GM23338 (cell line): ENCODE data around the gene NEO1.

ENCODE experiments used
- CREB1 ChIP-seq: fragments of 250-450 bp; sonication (Bioruptor Pico); IDR thresholded peaks from 2 replicates; pipeline ENCODE4 v1.5.0; 2020; ENCODE audit warnings: low read depth, mild to moderate bottlenecking, moderate library complexity
- CTCF ChIP-seq, 2 experiments: fragments of 200-600 bp in 1 of 2; sonication (generic) in 1 of 2; conservative IDR thresholded peaks; 2 replicates each; pipeline versions ENCODE4 v1.5.1 to v1.6.1; 2016 to 2017; ENCODE audit warnings: antibody characterized with exemption in 2 of 2, low read depth in 2 of 2, mild to moderate bottlenecking in 2 of 2, moderate library complexity in 1 of 2
- EZH2 ChIP-seq: fragments of 200-600 bp; sonication (generic); IDR thresholded peaks from one replicate; pipeline ENCODE4 v1.8.0; 2017; ENCODE audit warnings: antibody characterized with exemption, mild to moderate bottlenecking, low read depth; ENCODE audit not compliant: unreplicated experiment
- EZH2phosphoT487 ChIP-seq: fragments of 200-600 bp; sonication (generic); IDR thresholded peaks from one replicate; pipeline ENCODE4 v1.8.1; 2018; ENCODE audit warnings: antibody characterized with exemption; ENCODE audit not compliant: unreplicated experiment
- POLR2AphosphoS5 ChIP-seq: IDR thresholded peaks from 2 replicates; pipeline ENCODE4 v1.6.1; 2016; ENCODE audit warnings: antibody characterized with exemption, low read depth

- TF ChIP-seq CTCF (conservative IDR thresholded peaks at IDR 0.05; ENCODE audit: low read depth in 2 of 2) (no peak), EZH2phosphoT487 (no peak), EZH2 (no peak), POLR2AphosphoS5 (no peak), CREB1 (no peak)
Measured at GRCh38 chr15:73212424-73212823, 160.2 kb downstream of the NEO1 start.
